Keratinocyte (primary cell): Measurements from ENCODE around the gene KTN1. TPM values are rescaled to one million over a fixed set of nuclear protein-coding genes. Genes with fewer than 3 reads are reported as not detected.
A peak's percentile ranks its signal among the peaks of the same experiment; 100 is the strongest.

Source experiments
- DNase-seq: peaks from one replicate; pipeline ENCODE4 v3.0.0-alpha.2; 2011; ENCODE audit warnings: low read depth, missing footprints, low spot score
- FAIRE-seq: peaks from 2 replicates; lab custom pipeline; 2011; peaks lifted over from hg19 to GRCh38; lab: Jason Lieb, UNC
- H2AFZ ChIP-seq: 2 replicates; pipeline ENCODE4 v1.6.0; 2012; ENCODE audit warnings: low read length, control low read depth, inconsistent platforms; ENCODE audit not compliant: control insufficient read depth
- H3K27ac ChIP-seq: 2 replicates; pipeline ENCODE4 v1.5.1; 2011; ENCODE audit warnings: low read length; ENCODE audit not compliant: control insufficient read depth, insufficient read depth
- H3K27me3 ChIP-seq: 3 replicates; pipeline ENCODE4 v1.6.0; 2011; ENCODE audit warnings: low read length; ENCODE audit not compliant: control insufficient read depth, insufficient read depth; ENCODE audit errors: extremely low read depth
- H3K36me3 ChIP-seq, 2 experiments: 2 replicates in 1 of 2; 3 replicates in 1 of 2; pipeline ENCODE4 v1.5.1; 2011; ENCODE audit warnings: low read length in 2 of 2, mild to moderate bottlenecking in 1 of 2; ENCODE audit not compliant: control insufficient read depth in 2 of 2, insufficient read depth in 2 of 2; ENCODE audit errors: extremely low read depth in 1 of 2
- H3K4me1 ChIP-seq: 3 replicates; pipeline ENCODE4 v1.5.1; 2011; ENCODE audit warnings: low read length; ENCODE audit not compliant: control insufficient read depth, insufficient read depth; ENCODE audit errors: extremely low read depth
- H3K4me2 ChIP-seq: 3 replicates; pipeline ENCODE4 v1.6.0; 2011; ENCODE audit warnings: low read depth, low read length; ENCODE audit not compliant: control insufficient read depth, insufficient read depth; ENCODE audit errors: extremely low read depth
- H3K4me3 ChIP-seq, 3 experiments: fragments of 200-600 bp in 1 of 3; sonication (generic) in 1 of 3; 2 replicates in 2 of 3; 3 replicates in 1 of 3; pipeline ENCODE4 v1.5.1; 2011 to 2016; ENCODE audit warnings: low read length in 3 of 3, mild to moderate bottlenecking in 3 of 3, control low read depth in 2 of 3, inconsistent platforms in 1 of 3, low read depth in 1 of 3, mixed read lengths in 1 of 3, mixed run types in 1 of 3, moderate library complexity in 1 of 3; ENCODE audit not compliant: control insufficient read depth in 2 of 3, insufficient read depth in 2 of 3; ENCODE audit errors: extremely low read depth in 1 of 3
- H3K79me2 ChIP-seq: 2 replicates; pipeline ENCODE4 v1.6.0; 2012; ENCODE audit warnings: low read length; ENCODE audit not compliant: control insufficient read depth, insufficient read depth
- H3K9ac ChIP-seq: 3 replicates; pipeline ENCODE4 v1.6.0; 2011; ENCODE audit warnings: low read length; ENCODE audit not compliant: control insufficient read depth, insufficient read depth; ENCODE audit errors: extremely low read depth
- H3K9me1 ChIP-seq: 3 replicates; pipeline ENCODE4 v1.6.0; 2011; ENCODE audit warnings: low read length; ENCODE audit not compliant: control insufficient read depth, insufficient read depth; ENCODE audit errors: extremely low read depth
- H3K9me3 ChIP-seq: 2 replicates; pipeline ENCODE4 v1.5.1; 2012; ENCODE audit warnings: low read depth, low read length; ENCODE audit not compliant: control insufficient read depth
- H4K20me1 ChIP-seq: 3 replicates; pipeline ENCODE4 v1.6.0; 2011; ENCODE audit warnings: low read length; ENCODE audit not compliant: control insufficient read depth, insufficient read depth; ENCODE audit errors: extremely low read depth
- EZH2 ChIP-seq: IDR thresholded peaks from one replicate; pipeline ENCODE4 v1.6.1; 2012; ENCODE audit warnings: inconsistent platforms, mild to moderate bottlenecking, low read length, moderate library complexity
- dilution Hi-C: fragments of 300-500 bp; cut with MboI; formaldehyde crosslinking; loops from one replicate; pipeline ENCODE4 v1.7.0; 2020; ENCODE audit warnings: low sequenced_read_pairs; ENCODE audit not compliant: extremely low pct_ligation_motif_present
- polyA plus RNA-seq, 5 experiments: library from polyadenylated mRNA; depleted of rRNA in 3 of 5; stranded (reverse) in 3 of 5; stranded (forward) in 1 of 5; unstranded in 1 of 5; fragments of >200 nt; gene quantifications; 1 replicate in 1 of 5; 2 replicates in 3 of 5; 3 replicates in 1 of 5; pipeline versions ENCODE4 v1.2.1 to v1.2.3, GENCODE V29; 2011 to 2012; ENCODE audit warnings: missing spikeins in 2 of 5, low read depth in 1 of 5, low replicate concordance in 1 of 5
- TF ChIP-seq, protein P1 (sequence below), 3 experiments: IDR thresholded peaks in 1 of 3; conservative IDR thresholded peaks in 1 of 3; optimal IDR thresholded peaks in 1 of 3; 2 replicates in 2 of 3; 3 replicates in 1 of 3; pipeline versions ENCODE3 to v1.5.1; 2011; ENCODE audit warnings: low read length in 3 of 3, mild to moderate bottlenecking in 3 of 3, moderate library complexity in 2 of 3, control low read depth in 1 of 3, inconsistent platforms in 1 of 3; ENCODE audit not compliant: insufficient read depth in 2 of 3; ENCODE audit errors: extremely low read depth in 1 of 3

Gene KTN1
- polyA plus RNA-seq, 1 donor (not counting 4 experiments of a cell fraction or from before 2014, with no cell fraction given), result 121 TPM

- no peak overlapping the region for H2AFZ ChIP-seq
- dilution Hi-C loops, result no loop called here
- FAIRE-seq, result peak; percentile 26
These were observed 8.7 kb upstream of the KTN1 start for GRCh38 chr14:55571125-55571889.

GRCh38 chr14:55572578-55572977 lies 7.4 kb upstream of the KTN1 start:
- TF ChIP-seq, protein P1, sequence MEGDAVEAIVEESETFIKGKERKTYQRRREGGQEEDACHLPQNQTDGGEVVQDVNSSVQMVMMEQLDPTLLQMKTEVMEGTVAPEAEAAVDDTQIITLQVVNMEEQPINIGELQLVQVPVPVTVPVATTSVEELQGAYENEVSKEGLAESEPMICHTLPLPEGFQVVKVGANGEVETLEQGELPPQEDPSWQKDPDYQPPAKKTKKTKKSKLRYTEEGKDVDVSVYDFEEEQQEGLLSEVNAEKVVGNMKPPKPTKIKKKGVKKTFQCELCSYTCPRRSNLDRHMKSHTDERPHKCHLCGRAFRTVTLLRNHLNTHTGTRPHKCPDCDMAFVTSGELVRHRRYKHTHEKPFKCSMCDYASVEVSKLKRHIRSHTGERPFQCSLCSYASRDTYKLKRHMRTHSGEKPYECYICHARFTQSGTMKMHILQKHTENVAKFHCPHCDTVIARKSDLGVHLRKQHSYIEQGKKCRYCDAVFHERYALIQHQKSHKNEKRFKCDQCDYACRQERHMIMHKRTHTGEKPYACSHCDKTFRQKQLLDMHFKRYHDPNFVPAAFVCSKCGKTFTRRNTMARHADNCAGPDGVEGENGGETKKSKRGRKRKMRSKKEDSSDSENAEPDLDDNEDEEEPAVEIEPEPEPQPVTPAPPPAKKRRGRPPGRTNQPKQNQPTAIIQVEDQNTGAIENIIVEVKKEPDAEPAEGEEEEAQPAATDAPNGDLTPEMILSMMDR (optimal IDR thresholded peaks at IDR 0.05 in 1 of 3, IDR thresholded peaks at IDR 0.05 in 1 of 3, conservative IDR thresholded peaks at IDR 0.05 in 1 of 3; ENCODE audit: extremely low read depth in 1 of 3, insufficient read depth in 2 of 3, low read length in 3 of 3), result no peak
- TF ChIP-seq EZH2, result no peak
- no peaks in the 10 kb centered on the region for H3K79me2 ChIP-seq
- H3K27ac ChIP-seq, result no peak overlapping the region
- no peaks in the 10 kb centered on the region for H4K20me1 ChIP-seq
- H3K9me3 ChIP-seq, result no peaks in the 10 kb centered on the region
- no peak overlapping the region for H3K4me3 ChIP-seq
- H3K27me3 ChIP-seq, result no peaks in the 10 kb centered on the region
- dilution Hi-C loops, result no loop called here
- FAIRE-seq (no peak), DNase-seq (no peak)
- H3K9me1 ChIP-seq, result no peaks in the 10 kb centered on the region
- H3K9ac ChIP-seq, result no peak overlapping the region
- H3K36me3 ChIP-seq, result peaks cover 0 to 4% of the 10 kb centered on the region in 2 experiments
- peaks cover 9% of the 10 kb centered on the region for H3K4me1 ChIP-seq
- no peak overlapping the region for H2AFZ ChIP-seq
- H3K4me2 ChIP-seq, result no peak overlapping the region

More at GRCh38 chr14:55571125-55571889, 8.7 kb upstream of the KTN1 start:
- Histone ChIP-seq H3K4me1 (no peaks in the 10 kb centered on the region), H3K9me1 (no peaks in the 10 kb centered on the region), H3K9me3 (no peaks in the 10 kb centered on the region), H3K4me2 (no peak overlapping the region), H3K27me3 (no peaks in the 10 kb centered on the region), H3K79me2 (no peaks in the 10 kb centered on the region), H3K27ac (no peak overlapping the region), H3K4me3 (no peak overlapping the region), H3K9ac (no peak overlapping the region), H4K20me1 (no peaks in the 10 kb centered on the region), H3K36me3 (peaks cover 0 to 3% of the 10 kb centered on the region in 2 experiments)
- no peak for TF ChIP-seq EZH2
- TF ChIP-seq, protein P1 (optimal IDR thresholded peaks at IDR 0.05 in 1 of 3, IDR thresholded peaks at IDR 0.05 in 1 of 3, conservative IDR thresholded peaks at IDR 0.05 in 1 of 3; ENCODE audit: extremely low read depth in 1 of 3, insufficient read depth in 2 of 3, low read length in 3 of 3), result no peak
- no peak for DNase-seq
